ENCODE measurements around the gene SEPTIN8.

Gene SEPTIN8

DNA sequence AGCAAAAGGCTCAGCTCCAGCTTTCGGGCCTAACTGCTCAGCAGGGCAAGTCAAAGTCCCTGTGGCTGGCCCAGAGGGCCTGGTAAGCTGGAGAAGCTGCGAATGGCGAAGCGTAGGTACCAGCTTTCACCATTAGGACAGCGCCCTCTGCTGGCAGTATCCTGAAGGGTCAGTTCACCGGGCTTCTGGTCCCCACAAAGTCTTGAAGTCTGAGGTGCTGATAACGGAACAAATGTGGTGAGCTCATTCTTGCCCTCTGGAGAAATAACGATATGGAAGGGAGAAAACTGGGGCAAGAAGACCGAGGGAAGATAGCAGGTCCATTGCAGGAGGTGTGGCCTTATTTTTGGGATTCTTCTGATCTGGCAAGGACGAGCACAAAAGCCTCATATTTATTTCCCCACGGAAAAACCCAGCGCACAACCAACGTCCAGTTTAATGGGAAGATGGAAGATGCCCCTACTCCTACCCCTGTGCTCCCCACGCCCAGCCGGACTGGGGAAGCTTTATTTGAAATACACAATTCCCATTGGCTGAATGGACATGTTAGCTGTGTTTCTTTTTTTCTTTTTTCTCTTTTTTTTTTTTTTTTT is 43.2 kb upstream of the SEPTIN8 start:
- no peak overlapping the region for H3K4me3 ChIP-seq (ENCODE audit: extremely low read depth, insufficient read depth, low read length, poor library complexity, severe bottlenecking)
- no peaks in the 10 kb centered on the region for H3K9me3 ChIP-seq (ENCODE audit: control insufficient read depth, low read length)
- no peaks in the 10 kb centered on the region for H3K36me3 ChIP-seq (ENCODE audit: control insufficient read depth, insufficient read depth, low read length)
- H3K4me1 ChIP-seq (ENCODE audit: control insufficient read depth, insufficient read depth, low read length, poor library complexity, severe bottlenecking): peaks cover 7% of the 10 kb centered on the region
- 10 to 39% methylated on average over 9 to 11 of the region's 15 CpGs for WGBS, 2 experiments (ENCODE audit: insufficient coverage in 2 of 2)
- no peak overlapping the region for H3K27ac ChIP-seq (ENCODE audit: low read depth, low read length, severe bottlenecking)

DNA sequence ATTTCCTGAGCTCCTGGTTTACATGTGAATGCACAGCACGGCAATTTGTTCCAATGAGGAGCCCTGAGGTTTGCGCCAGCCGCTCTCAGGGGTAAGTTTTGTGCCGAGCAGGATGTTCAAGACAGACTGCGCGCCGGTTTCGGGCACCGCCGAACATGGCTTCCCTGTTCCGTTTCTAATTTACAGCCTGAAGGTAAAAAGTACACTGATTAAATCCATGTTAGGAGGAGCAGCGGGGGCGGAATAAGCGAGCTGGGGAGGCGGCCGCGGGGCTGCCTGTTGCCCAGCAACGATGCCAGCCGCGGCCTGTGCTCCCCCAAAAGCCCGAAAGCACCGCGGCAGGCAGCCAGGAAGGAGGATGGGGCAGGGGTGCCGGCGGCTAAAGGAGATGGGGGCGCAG is 42.4 kb upstream of the SEPTIN8 start:
- Histone ChIP-seq H3K4me3 (ENCODE audit: extremely low read depth, insufficient read depth, low read length, poor library complexity, severe bottlenecking) (no peak overlapping the region), H3K4me1 (ENCODE audit: control insufficient read depth, insufficient read depth, low read length, poor library complexity, severe bottlenecking) (peaks cover 7% of the 10 kb centered on the region), H3K27ac (ENCODE audit: low read depth, low read length, severe bottlenecking) (no peak overlapping the region), H3K36me3 (ENCODE audit: control insufficient read depth, insufficient read depth, low read length) (no peaks in the 10 kb centered on the region), H3K9me3 (ENCODE audit: control insufficient read depth, low read length) (no peaks in the 10 kb centered on the region)
- 92 to 95% methylated on average over 19 to 26 of the region's 26 CpGs for WGBS, 2 experiments (ENCODE audit: insufficient coverage in 2 of 2)

DNA sequence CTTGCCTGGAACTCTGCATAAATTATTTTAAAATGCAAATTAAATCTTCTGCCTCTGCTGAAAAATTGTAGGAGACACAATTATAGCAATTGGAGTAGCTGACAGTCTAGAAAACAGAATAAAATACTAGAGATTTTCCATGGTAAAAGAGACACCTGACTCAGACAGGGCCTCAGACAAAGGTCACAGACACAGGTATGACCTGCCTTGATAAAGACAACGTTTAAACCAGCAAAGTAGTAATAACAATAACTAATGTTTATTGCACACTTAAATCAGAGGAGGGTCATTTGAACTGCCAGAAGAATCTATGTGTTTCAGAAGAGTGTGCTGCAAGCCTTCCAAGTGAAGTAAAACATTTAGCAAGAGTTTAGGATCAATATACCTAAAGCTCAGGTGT is 40.0 kb upstream of the SEPTIN8 start:
- Histone ChIP-seq H3K27ac (ENCODE audit: low read depth, low read length, severe bottlenecking) (no peak overlapping the region), H3K36me3 (ENCODE audit: control insufficient read depth, insufficient read depth, low read length) (no peaks in the 10 kb centered on the region), H3K9me3 (ENCODE audit: control insufficient read depth, low read length) (no peaks in the 10 kb centered on the region), H3K4me3 (ENCODE audit: extremely low read depth, insufficient read depth, low read length, poor library complexity, severe bottlenecking) (no peak overlapping the region), H3K4me1 (ENCODE audit: control insufficient read depth, insufficient read depth, low read length, poor library complexity, severe bottlenecking) (no peaks in the 10 kb centered on the region)
- no CpG with 5 or more reads among the region's 1 CpG for WGBS, 2 experiments (ENCODE audit: insufficient coverage in 2 of 2)

DNA sequence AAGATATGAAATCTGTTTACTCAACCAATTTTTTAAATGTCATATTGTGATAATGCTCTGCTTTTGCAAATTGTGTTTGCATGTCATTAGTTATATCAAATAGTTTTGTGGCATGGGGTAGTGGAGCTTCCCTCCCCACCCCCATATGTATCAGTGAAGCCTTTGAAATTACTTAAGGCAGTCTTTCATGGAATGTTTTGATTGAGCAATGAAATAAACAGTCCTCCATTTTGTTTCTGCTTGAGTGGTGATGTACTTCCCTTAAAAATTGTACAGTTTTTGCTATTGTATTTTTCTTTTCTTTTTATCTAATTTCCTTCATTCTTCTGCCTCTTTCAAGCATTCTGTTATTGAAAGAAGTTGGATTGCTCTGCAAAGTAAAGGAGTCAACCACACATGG is 39.5 kb upstream of the SEPTIN8 start:
- H3K27ac ChIP-seq (ENCODE audit: low read depth, low read length, severe bottlenecking): no peak overlapping the region
- H3K36me3 ChIP-seq (ENCODE audit: control insufficient read depth, insufficient read depth, low read length): no peaks in the 10 kb centered on the region
- no peaks in the 10 kb centered on the region for H3K9me3 ChIP-seq (ENCODE audit: control insufficient read depth, low read length)
- no peak overlapping the region for H3K4me3 ChIP-seq (ENCODE audit: extremely low read depth, insufficient read depth, low read length, poor library complexity, severe bottlenecking)
- no peaks in the 10 kb centered on the region for H3K4me1 ChIP-seq (ENCODE audit: control insufficient read depth, insufficient read depth, low read length, poor library complexity, severe bottlenecking)

DNA sequence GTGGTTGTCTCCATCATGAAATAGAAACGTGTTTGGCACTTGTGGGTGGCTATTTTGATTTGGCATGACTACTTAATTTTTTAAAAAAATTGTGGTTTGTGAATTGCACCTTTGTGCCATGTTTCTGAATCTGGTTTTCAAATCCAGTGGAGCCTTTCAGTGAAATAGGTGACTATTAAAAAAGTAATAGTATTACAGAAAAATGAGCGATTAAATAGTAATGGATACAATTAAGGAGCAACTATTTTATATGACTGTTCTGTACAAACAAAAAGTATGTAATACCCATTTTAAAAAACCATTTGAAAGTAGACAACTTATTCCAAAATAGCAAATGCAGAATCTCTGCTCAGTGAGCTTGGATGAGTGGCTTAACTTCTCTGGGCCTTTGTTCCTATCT is 39.0 kb upstream of the SEPTIN8 start:
- 75 to 100% methylated on average over 1 of the region's 2 CpGs for WGBS, 2 experiments (ENCODE audit: insufficient coverage in 2 of 2)
- H3K9me3 ChIP-seq (ENCODE audit: control insufficient read depth, low read length): no peaks in the 10 kb centered on the region
- no peak overlapping the region for H3K4me3 ChIP-seq (ENCODE audit: extremely low read depth, insufficient read depth, low read length, poor library complexity, severe bottlenecking)

DNA sequence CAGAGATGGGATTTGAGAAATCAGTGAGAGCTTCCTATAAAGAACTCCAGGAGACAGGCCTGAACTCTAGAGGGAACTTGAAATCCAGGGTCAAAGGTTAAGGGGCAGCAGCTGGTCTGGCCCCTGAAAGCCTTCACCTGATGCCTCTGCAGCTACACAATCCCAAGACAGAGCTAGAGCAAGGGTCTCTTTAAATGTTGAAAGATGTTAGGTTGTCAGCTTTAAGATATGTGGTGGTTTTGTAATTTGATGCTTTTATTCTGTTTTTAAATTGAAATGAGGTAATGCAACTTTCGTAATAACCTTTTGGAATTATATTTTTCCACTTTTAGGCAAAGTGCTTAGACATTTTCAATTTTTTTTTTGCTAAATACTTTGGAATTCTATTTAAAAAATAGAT is 38.4 kb upstream of the SEPTIN8 start:
- Histone ChIP-seq H3K9me3 (ENCODE audit: control insufficient read depth, low read length) (no peaks in the 10 kb centered on the region), H3K4me1 (ENCODE audit: control insufficient read depth, insufficient read depth, low read length, poor library complexity, severe bottlenecking) (no peaks in the 10 kb centered on the region), H3K4me3 (ENCODE audit: extremely low read depth, insufficient read depth, low read length, poor library complexity, severe bottlenecking) (no peak overlapping the region), H3K27ac (ENCODE audit: low read depth, low read length, severe bottlenecking) (no peak overlapping the region), H3K36me3 (ENCODE audit: control insufficient read depth, insufficient read depth, low read length) (no peaks in the 10 kb centered on the region)
- WGBS, 2 experiments (ENCODE audit: insufficient coverage in 2 of 2): no CpG with 5 or more reads among the region's 1 CpG

More for the DNA sequence above, 39.0 kb upstream of the SEPTIN8 start:
- Histone ChIP-seq H3K4me1 (ENCODE audit: control insufficient read depth, insufficient read depth, low read length, poor library complexity, severe bottlenecking) (no peaks in the 10 kb centered on the region), H3K27ac (ENCODE audit: low read depth, low read length, severe bottlenecking) (no peak overlapping the region), H3K36me3 (ENCODE audit: control insufficient read depth, insufficient read depth, low read length) (no peaks in the 10 kb centered on the region)

DNA sequence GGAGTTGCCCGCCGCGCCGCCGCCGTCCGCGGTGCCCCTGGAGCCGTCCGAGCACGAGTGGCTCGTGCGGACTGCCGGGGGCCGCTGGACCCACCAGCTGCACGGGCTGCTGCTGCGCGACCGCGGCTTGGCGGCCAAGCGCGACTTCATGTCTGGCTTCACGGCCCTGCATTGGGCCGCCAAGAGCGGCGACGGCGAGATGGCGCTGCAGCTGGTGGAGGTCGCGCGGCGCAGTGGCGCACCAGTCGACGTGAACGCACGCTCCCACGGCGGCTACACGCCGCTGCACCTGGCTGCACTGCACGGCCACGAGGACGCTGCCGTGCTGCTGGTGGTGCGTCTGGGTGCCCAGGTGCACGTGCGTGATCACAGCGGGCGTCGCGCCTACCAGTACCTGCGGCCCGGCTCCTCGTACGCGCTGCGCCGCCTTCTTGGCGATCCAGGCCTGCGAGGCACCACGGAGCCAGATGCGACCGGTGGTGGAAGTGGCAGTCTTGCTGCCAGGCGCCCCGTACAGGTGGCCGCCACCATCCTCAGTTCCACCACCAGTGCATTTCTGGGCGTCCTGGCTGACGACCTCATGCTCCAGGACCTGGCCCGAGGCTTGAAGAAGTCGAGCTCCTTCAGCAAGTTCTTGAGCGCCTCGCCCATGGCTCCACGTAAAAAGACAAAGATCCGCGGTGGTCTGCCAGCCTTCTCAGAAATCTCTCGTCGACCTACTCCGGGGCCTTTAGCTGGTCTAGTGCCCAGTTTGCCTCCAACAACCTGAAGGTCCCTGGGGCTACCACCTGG is 37.7 kb upstream of the SEPTIN8 start:
- Histone ChIP-seq H3K36me3 (ENCODE audit: control insufficient read depth, insufficient read depth, low read length) (no peaks in the 10 kb centered on the region), H3K4me3 (ENCODE audit: extremely low read depth, insufficient read depth, low read length, poor library complexity, severe bottlenecking) (no peak overlapping the region), H3K9me3 (ENCODE audit: control insufficient read depth, low read length) (no peaks in the 10 kb centered on the region), H3K27ac (ENCODE audit: low read depth, low read length, severe bottlenecking) (no peak overlapping the region), H3K4me1 (ENCODE audit: control insufficient read depth, insufficient read depth, low read length, poor library complexity, severe bottlenecking) (no peaks in the 10 kb centered on the region)
- WGBS, 2 experiments (ENCODE audit: insufficient coverage in 2 of 2): 70 to 75% methylated on average over 76 of the region's 81 CpGs

DNA sequence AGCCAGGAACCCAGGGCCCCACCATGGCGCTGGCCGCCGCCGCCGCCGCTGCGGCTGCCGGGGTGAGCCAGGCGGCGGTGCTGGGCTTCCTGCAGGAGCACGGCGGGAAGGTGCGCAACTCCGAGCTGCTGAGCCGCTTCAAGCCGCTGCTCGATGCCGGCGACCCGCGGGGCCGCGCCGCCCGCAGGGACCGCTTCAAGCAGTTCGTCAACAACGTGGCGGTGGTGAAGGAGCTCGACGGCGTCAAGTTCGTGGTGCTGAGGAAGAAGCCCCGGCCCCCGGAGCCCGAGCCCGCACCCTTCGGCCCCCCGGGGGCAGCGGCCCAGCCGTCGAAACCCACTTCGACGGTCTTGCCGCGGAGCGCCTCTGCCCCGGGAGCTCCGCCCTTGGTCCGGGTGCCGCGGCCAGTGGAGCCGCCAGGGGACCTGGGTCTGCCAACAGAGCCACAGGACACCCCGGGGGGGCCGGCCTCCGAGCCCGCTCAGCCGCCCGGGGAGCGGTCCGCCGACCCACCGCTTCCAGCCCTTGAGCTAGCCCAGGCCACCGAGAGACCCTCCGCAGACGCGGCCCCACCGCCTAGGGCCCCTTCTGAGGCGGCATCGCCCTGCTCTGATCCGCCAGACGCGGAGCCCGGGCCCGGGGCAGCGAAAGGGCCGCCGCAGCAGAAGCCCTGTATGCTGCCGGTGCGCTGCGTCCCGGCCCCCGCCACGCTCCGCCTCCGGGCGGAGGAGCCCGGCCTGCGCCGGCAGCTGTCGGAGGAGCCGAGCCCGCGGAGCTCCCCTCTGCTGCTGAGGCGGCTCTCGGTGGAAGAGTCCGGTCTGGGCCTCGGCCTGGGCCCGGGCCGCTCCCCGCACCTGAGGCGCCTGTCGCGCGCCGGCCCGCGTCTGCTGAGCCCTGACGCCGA is 36.8 kb upstream of the SEPTIN8 start:
- 5% methylated on average over 87 to 103 of the region's 110 CpGs for WGBS, 2 experiments (ENCODE audit: insufficient coverage in 2 of 2)
- Histone ChIP-seq H3K27ac (ENCODE audit: low read depth, low read length, severe bottlenecking) (no peak overlapping the region), H3K4me1 (ENCODE audit: control insufficient read depth, insufficient read depth, low read length, poor library complexity, severe bottlenecking) (no peaks in the 10 kb centered on the region), H3K36me3 (ENCODE audit: control insufficient read depth, insufficient read depth, low read length) (no peaks in the 10 kb centered on the region), H3K4me3 (ENCODE audit: extremely low read depth, insufficient read depth, low read length, poor library complexity, severe bottlenecking) (peak overlapping the region; percentile 10), H3K9me3 (ENCODE audit: control insufficient read depth, low read length) (no peaks in the 10 kb centered on the region)

DNA sequence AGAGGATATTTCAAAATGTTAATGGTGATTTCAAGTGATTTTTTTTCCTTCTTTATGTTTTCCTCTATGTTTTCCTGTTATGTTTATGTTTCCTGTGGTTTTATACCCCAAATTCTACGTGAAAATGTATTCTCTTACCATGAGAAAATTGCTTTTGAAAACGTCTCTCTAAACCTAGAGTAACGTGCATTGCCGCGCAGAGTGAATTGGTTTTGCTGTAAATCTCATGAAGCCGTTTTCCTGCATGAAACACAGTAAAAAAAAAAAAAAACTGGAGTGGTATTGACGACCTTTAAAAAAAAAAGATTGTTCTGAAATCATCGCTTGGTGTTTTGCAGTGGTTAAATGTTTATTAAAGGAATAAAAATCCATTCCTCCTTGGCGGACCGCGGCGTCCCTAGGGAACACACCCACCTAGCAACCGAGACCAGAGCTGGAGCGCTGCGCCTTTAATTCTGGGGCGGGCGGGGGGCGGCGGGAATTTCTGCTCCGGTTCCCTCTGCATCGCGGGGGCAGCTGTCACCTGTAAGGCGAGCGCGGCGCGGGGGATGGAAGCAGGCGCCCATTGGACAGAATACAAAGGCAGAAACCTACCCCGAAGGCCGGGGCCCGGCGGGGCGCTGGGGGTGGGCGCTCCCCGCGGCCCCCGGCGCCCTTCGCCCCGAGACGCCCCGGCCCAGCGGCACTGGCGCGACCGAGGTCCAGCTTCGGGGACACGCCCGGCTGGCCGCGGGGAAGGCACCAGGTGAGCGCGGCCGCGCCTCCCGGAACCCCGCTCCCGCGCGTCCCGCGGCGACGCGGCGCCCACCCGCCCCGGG is 36.0 kb upstream of the SEPTIN8 start, which contains the start of gene SOWAHA:
Gene SOWAHA (plus strand): TSS at position 522 of the 818 bp plus-strand sequence. CDS start 320 bp downstream, outside the sequence.
- Histone ChIP-seq H3K9me3 (ENCODE audit: control insufficient read depth, low read length) (no peaks in the 10 kb centered on the region), H3K27ac (ENCODE audit: low read depth, low read length, severe bottlenecking) (no peak within 1 kb of the TSS), H3K4me3 (ENCODE audit: extremely low read depth, insufficient read depth, low read length, poor library complexity, severe bottlenecking) (peak within 1 kb of the TSS; percentile 27), H3K4me1 (ENCODE audit: control insufficient read depth, insufficient read depth, low read length, poor library complexity, severe bottlenecking) (no peaks in the 10 kb centered on the region), H3K36me3 (ENCODE audit: control insufficient read depth, insufficient read depth, low read length) (no peaks in the 10 kb centered on the region)
- 2 to 3% methylated on average over 31 to 46 of the region's 68 CpGs for WGBS, 2 experiments (ENCODE audit: insufficient coverage in 2 of 2)

DNA sequence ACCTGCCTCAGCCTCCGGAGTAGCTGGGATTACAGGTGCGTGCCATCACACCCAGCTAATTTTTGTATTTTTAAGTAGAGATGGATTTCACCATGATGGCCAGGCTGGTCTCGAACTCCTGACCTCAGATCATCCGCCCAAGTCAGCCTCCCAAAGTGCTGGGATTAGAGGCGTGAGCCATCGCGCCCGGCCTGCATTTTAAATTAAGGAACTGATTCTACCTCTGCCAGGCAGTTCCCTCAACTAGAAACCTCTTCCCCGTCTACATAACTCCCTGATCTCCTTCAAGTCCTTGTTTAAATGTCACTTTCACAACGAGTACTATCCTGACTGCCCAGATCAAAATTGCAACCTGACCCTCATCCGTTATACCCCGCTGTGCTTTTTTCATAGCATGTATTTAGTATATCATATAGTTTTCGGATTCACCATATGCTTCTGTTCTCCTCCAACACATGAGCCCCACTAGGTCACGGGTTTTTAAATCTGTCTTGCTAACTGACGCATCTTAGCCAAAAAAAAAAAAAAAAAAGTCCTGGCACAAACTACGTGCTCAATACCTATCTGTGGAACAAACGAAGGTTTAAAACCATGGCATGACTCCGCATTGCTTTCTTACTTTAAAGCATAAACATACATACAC is 35.2 kb upstream of the SEPTIN8 start:
- H3K27ac ChIP-seq (ENCODE audit: low read depth, low read length, severe bottlenecking): no peak overlapping the region
- H3K9me3 ChIP-seq (ENCODE audit: control insufficient read depth, low read length): no peaks in the 10 kb centered on the region
- H3K4me3 ChIP-seq (ENCODE audit: extremely low read depth, insufficient read depth, low read length, poor library complexity, severe bottlenecking): no peak overlapping the region
- H3K4me1 ChIP-seq (ENCODE audit: control insufficient read depth, insufficient read depth, low read length, poor library complexity, severe bottlenecking): no peaks in the 10 kb centered on the region
- no peaks in the 10 kb centered on the region for H3K36me3 ChIP-seq (ENCODE audit: control insufficient read depth, insufficient read depth, low read length)
- WGBS, 2 experiments (ENCODE audit: insufficient coverage in 2 of 2): 52 to 58% methylated on average over 7 to 8 of the region's 18 CpGs
